HG02973 (cell line): ENCODE results near the gene KRT71.
"Not testable (repeated sequence)": the region's sequence is repeated elsewhere in the genome, so short reads cannot be mapped to it uniquely, and the experiment has no call there.

Experiments
- ATAC-seq: cut with Tn5 transposase; IDR thresholded peaks from one replicate; pipeline ENCODE4 v1.9.1; 2021; ENCODE audit warnings: moderate library complexity; ENCODE audit not compliant: unreplicated experiment

KRT71 gene

DNA sequence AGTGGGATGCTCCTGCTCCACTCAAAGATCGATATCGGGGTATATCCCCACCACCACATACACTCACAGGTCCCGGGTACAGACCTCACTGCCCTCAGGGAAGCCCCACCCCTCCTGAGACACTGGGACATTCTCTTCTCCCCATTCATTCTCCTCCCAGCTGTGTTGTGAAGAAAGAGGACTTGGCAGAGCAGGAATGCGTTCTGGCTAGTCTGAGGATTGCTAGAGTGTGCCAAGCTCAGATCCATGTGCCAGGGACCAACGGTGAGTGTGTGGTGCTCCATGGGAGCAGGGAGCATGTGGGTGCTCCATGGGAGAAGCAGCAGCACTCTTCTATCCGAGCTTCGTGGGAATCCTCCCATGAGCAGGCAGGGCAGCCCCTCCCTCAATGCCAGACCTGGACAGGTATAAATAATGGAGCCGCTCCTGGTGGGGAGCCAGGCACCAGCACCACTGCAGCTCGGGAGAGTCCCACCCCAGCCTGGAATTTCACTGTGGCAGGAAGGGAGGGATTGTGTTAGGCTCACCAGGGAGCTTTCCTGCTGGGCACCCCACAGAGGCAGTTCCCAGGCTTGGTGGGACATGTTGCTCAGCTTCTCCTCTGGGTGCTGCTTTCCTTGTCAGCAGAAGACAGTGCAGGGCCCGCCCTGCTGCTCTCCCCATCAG, 30.5 kb downstream of the KRT71 start:
- no peak for ATAC-seq

DNA sequence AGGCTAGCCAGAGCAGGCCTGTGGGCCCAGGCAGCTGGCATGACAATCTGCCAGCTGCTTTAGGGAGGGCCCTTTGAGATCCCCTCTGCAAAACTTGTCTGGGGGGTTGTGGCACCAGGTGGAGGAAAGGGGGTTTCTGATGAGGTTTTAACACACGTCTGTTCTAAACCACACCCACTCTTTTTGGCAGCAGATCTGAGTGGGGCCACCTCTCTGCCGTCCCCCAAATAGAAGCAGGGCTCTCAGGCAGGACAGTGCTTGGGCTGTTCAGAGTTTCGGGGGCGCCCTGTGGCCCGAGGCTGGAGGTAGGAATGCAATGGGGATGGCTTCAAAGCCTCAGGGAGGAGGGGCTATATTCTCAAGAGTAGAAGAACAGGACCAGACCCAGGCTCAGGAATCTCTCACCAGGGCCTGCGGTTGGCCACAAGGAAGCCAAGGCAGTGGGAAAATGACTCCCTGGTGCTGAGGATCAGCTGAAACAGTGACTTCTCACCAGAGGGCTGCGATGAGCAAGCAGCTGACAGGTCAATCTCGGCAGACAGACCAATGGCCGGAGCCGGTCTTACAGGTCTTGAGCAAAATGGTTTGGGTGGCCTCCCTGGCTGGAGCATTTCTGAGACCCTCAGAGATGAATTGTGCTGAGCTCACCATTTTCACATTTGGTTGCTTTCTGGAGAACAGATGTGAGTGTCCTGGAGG, 31.2 kb downstream of the KRT71 start:
- ATAC-seq, result no peak

DNA sequence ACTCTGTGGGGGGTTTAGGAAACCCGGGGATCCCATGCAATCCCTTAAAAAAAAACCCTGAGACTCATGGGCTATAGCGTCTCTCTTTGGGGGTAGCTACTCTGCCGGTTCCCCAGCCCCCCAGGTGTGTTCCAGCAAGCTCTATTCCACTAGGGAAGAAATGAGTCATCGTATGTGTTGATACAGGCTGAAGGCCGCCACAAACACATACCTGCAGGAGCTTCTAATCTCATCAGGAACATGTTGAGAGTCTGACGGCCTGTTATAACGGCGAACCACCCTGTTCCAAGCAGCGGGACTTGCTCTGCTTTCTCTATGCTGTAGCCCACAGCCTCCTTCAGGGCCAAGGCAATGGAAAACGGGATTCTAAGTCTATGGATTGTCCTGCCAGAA, 31.8 kb downstream of the KRT71 start:
- no peak for ATAC-seq

DNA sequence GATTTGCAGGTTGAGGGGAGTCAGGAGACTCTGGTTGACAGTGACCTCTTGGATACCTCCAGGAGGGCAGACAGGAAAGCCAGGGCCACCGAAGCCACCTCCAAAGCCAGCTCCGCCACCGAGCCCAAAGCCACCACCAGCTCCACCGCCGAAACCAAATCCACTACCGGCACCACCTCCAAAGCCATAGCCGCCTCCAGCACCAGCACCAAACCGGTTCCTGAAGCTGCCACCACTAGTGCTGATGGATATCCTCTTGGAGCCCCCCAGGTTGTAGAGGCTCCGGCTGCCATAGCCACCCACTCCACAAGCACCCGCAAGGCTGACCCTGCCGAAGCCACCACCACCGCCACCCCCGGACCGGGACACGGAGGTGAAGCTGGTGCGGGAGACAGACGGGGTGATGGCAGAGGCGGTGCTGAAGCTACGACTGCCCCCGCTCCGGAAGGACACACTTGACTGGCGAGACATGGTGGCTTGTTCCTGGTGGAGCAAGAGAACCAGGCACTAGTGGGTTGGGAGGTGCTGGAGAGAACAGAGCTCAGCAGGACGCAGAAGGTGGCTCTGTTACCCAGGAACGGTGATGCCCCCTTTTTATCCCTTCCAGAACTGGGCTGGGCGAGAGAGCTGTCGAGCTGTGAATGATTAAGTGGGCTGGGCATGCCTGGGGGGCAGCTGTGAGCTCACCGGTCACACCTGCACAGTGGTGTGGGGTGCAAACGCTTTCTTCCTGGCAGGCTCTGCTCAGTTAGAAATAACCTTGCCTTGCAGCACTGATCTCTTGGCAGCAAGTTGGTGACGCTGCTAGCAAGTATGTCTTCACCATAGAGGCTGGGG, 32.9 kb downstream of the KRT71 start, which contains the start of gene KRT5:
Gene KRT5, minus strand, starts transcription at position 569 of the 837 bp plus-strand sequence. Its CDS starts 98 bp downstream, at position 471.
- ATAC-seq, result no peak

DNA sequence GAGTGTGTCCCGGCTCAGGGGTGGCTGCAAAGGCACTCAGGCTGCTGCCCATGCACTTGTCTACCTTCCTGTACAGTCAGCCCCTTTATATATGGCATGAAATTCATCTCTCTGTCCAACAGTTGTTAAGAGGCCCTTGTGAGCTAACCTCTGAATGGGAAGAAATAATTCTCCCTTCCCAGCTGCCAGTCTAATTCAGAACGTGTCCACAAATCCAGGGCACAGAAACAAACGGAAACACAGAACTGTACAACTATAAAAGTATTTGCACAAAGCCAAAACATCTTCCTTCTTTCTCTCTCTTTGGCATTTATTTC, 33.6 kb downstream of the KRT71 start:
- ATAC-seq, result no peak

DNA sequence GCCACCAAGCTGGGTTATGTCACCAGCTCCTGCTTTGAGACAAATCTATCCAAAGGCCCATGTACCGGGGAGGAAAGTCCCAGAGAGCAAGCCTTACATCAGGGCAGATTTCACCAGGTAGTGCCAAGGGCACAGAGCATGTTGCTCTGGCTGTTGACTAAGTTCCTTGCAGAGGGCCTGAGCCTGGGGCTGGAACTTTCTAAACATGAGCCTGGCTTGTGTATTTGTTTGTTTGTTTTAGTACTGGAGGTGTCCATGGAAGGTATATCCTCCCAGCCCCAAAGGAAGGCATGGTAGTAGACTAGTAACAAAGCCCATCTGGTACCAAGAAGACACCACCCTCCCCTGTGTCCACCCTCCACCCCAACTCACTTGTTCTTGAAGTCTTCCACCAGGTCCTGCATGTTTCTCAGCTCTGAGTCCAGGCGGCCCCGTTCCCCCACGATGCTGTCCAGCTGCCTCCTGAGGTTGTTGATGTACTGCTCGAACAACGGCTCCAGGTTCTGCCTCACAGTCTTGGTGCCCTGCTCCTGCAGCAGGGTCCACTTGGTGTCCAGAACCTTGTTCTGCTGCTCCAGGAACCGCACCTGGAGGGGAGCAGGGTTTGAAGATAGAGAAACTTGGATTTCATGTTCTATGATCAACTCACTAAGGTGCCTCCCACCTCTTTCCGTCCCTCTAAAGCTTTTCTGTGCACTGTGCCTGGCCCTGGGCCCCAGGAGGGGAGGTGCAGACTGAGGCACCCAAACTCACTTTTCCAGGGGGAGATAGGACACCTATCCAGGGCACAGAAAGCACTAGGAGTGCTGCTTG, 34.2 kb downstream of the KRT71 start:
- no peak for ATAC-seq

DNA sequence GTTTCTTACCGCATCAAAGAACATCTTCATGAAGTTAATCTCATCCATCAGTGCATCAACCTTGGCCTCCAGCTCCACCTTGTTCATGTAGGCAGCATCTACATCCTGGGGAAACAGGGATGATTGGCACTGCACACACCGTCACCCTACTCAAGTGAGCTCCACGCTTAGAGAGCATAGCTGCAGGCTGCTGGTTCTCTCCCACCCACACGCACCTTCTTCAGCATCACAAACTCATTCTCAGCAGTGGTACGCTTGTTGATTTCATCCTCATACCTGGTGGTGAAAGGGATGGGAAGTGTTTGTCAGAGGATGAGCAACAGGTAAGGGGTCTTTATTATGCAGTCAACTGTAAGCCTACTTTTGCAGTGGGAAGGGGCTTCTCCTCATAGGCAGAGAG, 35.1 kb downstream of the KRT71 start:
- no peak for ATAC-seq

DNA sequence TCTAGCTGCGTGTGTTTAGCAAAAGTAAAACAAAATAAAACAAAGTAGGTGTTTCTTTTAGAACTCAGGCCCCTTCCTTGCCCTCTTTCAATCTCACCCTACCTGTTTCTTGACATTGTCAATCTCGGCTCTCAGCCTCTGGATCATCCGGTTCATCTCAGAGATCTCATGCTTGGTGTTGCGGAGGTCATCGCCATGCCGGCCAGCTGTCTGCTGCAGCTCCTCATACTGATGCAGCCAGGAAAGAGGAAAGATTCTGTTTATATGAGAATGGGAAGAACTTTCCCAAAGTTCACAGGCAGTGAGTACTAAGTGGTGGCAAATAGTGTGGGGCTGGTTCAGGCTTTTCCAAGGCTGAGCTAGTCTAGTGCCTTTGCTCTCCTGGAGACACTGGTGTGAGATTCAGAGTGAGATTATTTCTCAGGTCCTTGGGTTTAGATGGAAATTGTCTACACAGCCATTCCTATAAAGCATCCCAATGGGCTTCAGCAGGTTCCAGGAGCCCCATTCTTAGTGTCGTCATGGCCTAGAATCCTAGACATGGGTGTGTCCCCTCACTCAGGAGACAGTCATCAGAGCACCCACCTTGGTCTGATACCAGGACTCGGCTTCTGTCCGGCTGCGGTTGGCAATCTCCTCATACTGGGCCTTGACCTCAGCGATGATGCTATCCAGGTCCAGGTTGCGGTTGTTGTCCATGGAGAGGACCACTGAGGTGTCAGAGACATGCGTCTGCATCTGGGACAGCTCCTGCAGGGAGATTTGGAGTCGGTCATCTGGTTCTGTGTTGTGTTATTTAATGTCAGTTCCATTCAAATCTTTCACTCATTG, 35.7 kb downstream of the KRT71 start:
- no peak for ATAC-seq

DNA sequence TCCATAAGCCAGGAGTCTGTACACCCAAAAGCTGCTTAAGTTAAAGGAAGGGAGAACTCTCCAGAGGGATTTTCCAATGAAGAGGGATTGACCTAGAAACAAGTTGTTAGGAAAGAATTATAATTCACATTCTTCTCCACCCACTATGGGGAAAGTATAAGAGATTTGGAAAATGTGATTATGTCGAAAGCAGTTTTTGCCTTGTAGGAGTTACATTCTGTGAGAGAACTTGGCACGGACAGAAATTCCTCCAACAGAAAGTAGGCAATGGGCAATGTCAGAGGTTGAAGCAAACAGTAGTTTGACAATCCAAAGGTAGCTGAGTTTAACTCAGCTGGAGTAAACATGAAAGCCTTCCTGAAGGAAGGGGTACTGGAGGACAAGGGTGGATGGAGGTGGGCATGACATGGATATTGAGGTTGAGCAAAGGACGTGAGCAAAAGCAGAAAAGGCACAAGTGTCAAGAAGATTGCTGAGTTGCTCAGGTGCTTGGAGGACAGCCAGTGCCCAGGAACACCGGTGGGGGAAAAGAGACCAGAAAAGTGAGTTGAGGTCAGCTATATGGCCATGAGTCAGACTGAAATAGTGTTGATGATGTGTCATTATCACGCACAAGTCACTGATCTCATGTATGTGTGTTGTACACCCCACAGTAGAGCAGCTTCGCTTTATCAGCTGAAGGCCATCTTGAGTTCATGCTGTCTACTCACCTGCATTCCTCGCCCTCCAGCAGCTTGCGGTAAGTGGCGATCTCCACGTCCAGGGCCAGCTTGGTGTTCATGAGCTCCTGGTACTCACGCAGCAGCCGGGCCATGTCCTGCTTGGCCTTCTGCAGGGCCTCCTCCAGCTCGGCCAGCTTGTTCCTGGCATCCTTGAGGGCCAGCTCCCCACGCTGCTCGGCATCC, 36.8 kb downstream of the KRT71 start:
- ATAC-seq, result no peak

DNA sequence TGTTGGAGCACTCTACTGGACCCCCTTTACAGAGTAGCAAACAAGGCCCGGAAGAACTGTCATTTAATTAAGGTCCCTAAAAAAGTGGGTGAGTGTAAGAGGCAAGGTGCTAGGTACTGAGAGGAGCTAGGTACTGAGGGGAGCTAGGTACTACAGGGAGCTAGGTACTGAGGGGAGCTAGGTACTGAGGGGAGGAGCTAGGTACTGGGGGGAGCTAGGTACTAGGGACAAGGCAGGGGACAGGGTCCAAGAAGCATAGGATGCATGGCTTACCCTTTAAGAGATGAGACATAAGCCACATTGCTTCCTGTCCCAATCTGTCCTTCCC, 37.7 kb downstream of the KRT71 start:
- ATAC-seq, result no peak

DNA sequence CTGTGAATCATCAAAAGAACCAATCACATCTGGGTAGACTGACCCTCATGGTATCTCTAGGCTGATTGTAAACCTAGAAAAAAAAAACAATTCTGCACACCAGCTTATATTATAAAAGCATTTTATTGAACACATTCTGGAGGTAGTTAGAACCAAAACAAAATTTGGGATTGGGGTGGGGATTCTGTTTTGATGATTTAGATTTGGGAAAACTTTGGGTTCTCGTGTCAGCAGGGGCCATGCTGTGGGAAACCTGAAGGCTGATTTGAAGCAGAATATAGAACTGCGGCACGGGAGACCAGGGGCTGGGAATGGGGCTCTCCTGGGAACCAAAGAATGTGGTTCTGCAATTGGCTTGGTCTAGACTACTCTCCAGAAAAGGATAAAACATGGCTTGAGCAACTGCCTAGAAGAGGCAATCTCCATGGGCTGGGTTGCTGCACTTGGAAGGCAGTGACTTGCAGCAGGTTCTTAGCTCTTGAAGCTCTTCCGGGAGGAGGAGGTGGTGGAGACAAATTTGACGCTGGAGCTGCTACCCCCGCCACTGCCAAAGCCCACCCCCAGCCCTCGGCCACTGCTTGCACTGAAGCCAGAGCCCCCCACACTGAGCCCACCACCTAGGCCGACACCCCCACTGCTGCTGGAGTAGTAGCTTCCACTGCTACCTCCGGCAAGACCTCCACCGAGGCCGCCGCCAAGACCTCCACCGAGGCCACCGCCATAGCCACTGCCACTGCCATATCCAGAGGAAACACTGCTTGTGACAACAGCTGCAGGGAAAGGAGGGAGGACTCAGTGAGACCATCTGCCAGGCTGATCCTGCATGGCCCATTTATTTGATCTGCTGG, 38.2 kb downstream of the KRT71 start:
- no peak for ATAC-seq

DNA sequence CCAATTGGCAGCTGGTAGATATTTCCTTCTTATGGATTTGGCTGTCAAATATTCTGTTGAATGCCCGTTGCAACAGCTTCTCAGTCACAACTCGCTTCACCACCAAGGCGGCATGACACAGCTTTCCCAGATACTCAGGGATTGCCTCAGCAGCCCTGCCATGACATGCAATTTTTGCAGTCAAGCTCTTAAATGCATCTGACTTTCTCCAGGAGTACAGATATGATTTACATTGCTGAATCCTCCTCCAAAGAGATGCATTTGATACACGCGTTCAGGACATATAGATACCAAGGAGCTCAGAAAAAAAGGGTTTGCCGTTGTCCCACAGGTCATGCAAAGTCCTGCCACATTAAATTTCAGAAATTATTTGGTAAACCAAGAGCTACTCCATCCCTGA, 39.2 kb downstream of the KRT71 start:
- ATAC-seq, result no peak

DNA sequence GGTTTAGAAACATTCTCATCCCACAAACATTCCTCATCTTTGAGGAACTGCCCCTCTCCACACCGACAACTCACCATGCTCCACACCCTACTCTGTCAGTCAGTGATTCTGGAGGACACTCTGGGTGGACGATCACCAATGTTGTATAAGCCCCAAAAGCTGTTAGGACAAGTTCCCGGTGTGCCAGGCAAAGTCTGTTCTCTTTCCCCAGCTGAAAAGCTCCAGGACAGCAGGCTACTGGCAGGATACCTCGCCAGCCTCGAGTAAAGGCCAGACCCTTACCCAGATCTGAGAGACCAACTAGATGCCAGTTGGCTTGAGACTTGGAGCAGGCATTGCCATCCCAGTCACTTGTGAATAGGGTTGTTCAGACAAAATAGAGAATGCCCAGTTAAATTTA, 44.7 kb downstream of the KRT71 start:
- ATAC-seq, result no peak

DNA sequence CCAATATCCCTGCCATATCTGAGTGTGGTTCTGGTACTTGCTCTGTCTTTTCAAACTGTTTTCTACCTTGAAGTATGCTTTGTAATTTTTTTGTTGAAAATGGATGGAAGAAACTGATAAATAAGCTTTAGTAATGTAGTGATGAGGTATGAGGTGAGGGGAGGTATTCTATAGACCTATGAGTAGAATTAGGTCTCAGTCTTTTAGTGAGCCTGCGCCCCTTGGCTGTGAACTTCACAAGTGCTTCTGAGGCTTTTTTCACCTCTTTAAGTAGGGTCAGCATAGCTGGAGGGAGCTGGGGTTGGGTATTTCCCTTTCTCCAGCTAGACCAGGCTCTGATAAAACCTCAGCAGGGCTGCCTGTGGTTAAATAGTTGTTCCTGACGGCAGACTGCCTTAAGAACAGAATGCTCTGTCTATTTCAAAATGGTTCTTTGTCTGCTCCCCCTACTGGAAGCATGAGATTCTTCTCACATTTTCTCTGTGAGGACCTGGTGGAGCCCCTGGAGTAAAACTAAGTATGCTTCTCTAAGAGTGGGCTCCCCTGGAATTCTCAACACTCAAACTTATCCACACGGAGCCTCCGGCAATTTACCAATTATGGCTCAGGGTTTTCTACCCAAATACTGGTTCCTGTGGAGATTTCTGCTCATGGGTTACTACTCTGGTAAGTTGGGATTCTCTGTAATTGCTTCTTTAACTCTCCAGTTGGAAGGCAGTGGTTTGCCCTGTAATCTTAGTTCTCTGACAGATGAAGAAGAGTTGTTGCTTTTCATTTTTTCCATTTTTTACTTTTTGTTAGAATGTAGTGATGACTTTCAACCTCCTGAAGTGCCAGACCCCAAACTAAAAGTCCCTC, 45.9 kb downstream of the KRT71 start:
- ATAC-seq, result no peak

DNA sequence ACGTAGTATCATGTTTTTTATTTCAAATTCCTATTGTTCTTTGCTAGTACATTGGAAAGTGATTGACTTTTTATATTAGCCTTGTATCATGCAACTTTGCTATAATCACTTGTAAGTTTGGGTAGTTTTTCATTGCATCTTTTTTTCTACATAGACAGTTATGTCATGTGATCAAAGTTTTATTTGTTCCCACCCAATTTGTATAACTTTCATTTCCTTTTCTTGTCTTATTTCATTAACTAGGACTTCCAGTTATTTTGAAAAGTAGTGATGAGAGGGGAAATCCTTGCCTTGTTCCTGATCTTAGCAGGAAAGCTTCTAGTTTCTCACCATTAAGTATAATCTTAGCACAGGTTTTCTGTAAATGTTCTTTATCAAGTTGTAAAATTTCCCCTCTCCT, 50.1 kb downstream of the KRT71 start:
- no peak for ATAC-seq

DNA sequence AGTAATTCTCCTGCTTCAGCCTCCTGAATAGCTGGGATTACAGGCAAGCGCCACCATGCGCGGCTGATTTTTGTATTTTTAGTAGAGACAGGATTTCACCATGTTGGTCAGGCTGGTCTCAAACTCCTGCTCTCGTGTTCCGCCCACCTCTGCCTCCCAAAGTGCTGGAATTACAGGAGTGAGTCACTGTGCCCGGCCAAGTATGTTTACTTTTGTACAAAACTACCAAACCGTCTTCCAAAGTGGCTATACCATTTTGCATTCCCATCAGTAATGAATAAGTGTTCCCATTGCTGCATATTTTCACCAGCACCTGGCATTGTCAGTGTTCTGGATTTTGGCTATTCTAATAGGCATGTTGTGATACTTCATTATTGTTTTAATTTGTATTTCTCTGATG, 51.5 kb downstream of the KRT71 start:
- ATAC-seq, result no peak

DNA sequence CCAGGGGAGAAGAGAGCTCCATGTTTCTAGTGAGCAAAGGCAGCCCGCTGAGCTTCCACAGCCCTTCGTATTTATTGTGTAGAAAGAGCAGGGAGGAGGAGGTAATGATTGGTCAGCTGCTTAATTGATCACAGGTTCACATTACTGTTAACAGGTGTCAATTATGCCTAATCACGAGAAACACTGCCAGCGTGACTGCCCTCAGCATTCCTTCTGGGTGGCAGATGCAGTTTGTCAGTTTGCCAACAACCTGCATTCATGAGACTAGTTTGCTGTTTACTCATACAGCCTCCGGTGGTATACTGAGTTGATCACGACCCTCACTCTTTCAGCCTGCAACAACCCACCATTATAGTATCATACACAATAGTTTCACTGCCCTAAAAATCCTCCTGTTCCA, 52.4 kb downstream of the KRT71 start:
- ATAC-seq, result not testable (repeated sequence)
